ENCODE data around the gene PTPRN2.

GRCh38 chr7:157645539-157645938 is 942.1 kb downstream of the PTPRN2 start:
- TF ChIP-seq SP1 (IDR thresholded peaks at IDR 0.05), result no peak
- no peak for TF ChIP-seq ARNT (IDR thresholded peaks at IDR 0.05)
- TF ChIP-seq FOXM1 (IDR thresholded peaks at IDR 0.05; ENCODE audit: borderline replicate concordance), result no peak
- no peak for TF ChIP-seq CTBP1 (IDR thresholded peaks at IDR 0.05; ENCODE audit: borderline replicate concordance)
